GM19035 (cell line): ENCODE measurements around the gene NAPB.
"Not testable (repeated sequence)": the region's sequence is repeated elsewhere in the genome, so short reads cannot be mapped to it uniquely, and the experiment has no call there.

Experiments used
- ATAC-seq: cut with Tn5 transposase; IDR thresholded peaks from one replicate; pipeline ENCODE4 v1.9.1; 2021; ENCODE audit not compliant: unreplicated experiment

The NAPB gene

GRCh38 chr20:23420943-23421931, at the start of gene NAPB:
Gene NAPB, minus strand, starts transcription at chr20:23421488. Its CDS starts 86 bp downstream, at chr20:23421402.
- ATAC-seq: peak; percentile 95

DNA sequence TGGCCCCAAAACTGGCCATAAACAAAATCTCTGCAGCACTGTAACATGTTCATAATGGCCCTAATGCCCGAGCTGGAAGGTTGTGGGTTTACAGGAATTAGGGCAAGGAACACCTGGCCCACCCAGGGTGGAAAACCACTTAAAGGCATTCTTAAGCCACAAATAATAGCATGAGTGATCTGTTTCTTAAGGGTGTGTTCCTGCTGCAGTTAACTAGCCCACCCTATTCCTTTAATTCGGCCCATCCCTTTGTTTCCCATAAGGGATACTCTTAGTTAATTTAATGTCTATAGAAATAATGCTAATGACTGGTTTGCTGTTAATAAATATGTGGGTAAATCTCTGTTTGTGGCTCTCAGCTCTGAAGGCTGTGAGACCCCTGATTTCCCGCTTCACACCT, 45.7 kb upstream of the NAPB start:
- not testable (repeated sequence) for ATAC-seq

- ATAC-seq: no peak
Observed at GRCh38 chr20:23461180-23461579, 39.9 kb upstream of the NAPB start.

DNA sequence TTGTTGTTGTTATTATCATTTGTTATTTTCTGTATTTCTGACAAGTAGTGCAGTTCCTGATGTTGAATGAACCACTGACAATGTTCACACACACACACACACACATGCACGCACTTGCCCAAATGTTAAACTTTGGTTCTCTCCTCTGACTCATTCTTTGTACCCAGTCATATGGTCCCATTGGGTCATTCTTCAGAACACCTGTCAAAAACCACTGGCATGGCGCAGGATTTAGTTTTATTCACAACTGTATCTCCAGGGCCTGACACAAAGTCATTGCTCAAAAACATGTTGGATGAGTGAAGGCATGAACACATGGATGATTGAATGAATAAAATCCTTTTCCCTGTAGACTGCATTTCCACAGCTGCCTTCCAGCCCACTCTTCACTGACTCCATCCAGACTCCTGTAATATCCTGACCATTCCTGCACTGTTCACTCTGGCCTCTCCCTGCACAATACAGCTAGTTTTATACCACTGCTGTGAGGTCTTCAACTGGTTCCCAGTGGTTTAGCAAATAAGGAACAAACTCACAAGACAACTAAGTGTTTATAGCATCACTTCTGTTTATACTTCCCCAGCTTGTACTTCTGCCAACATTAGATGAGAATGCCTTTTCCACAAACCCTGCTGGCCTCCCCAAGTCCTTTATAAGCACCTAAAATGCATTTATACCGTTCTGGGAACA, 38.3 kb upstream of the NAPB start:
- ATAC-seq: no peak

GRCh38 chr20:23456873-23457272, 35.6 kb upstream of the NAPB start:
- ATAC-seq: no peak

- ATAC-seq: no peak
Observed at GRCh38 chr20:23456409-23456808, 35.1 kb upstream of the NAPB start.

DNA sequence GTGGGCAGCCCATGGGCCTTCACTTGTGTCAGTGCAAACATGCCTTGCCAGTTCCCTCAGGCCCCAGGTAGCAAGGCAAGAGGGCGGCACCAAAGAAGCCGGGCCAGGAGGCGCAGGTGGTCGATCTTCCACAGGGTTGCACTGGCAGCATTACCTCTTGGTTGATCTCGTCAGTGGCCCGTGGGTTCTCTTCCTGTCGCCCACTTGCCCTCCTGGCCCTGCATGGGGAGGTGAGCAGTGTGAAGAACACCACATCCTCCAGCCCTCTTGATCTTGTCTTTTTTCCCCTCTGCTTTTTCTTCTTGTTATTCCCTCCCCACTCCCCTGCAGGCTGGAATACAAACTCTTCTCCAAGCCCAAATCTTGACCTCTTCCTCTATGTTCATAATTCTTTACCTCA, 34.4 kb upstream of the NAPB start:
- ATAC-seq: no peak

GRCh38 chr20:23454816-23455215, 33.5 kb upstream of the NAPB start:
- ATAC-seq: no peak

DNA sequence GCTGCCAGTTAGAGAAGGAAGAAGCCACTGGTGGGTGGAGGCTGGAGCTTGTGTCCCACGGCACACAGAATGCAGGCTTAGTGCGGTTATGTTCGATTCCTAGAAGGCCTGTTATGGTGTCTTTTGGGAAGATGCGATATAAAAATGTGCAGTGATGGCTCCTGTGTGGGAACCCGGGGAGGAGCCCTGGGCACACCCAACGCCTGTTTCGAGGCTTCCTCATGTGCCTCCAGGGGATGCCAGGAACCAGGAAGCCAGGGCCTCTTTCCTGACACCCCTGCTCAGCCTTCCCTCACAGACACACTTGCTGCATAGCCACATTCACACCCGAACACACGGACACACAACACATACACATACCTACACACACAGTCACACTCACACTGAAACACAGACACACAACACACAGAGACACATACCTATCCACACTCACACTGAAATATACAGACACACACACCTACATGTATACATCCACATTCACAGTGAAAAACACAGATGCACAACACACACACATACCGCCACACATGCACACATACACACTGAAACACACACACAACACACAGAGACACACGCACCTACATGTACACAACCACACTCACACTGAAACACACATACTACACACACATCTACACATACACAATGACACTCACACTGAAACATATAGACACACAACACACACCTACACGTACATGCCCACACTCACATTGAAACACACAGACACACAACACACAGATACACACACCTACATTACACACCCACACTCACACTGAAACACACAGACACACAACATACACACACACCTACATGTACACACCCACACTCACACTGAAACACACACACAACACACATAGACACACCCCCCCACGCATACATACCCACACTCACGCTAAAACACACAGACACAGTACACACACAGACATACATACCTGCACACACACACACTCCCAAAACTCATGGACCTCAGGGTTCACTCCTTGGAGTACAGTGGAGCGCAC, 32.6 kb upstream of the NAPB start:
- no peak for ATAC-seq

- no peak for ATAC-seq
Observed at GRCh38 chr20:23452776-23453175, 31.5 kb upstream of the NAPB start, which contains the start of gene CST11. Gene CST11, minus strand, starts transcription at chr20:23452876. Its CDS starts 65 bp downstream, at chr20:23452811.

- no peak for ATAC-seq
Observed at GRCh38 chr20:23451956-23452487, 30.7 kb upstream of the NAPB start.

DNA sequence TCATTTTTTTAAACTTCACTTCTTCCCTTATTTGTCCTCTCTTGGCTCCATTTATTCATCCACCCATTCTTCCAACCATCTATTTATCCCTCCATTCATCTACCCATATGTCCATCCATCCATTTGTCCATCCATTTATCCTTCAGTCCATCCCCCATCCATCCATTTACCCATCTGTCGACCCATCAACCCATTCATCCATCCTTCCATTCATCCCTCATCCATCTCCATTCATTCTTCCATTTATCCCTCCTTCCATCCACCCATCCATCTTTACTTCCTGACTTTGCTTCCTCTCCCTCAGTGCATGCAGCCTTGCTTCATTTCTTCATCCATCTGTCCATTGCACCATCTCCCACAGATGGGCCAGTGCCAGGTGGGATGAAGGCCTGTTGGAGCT, 29.6 kb upstream of the NAPB start:
- ATAC-seq: no peak

DNA sequence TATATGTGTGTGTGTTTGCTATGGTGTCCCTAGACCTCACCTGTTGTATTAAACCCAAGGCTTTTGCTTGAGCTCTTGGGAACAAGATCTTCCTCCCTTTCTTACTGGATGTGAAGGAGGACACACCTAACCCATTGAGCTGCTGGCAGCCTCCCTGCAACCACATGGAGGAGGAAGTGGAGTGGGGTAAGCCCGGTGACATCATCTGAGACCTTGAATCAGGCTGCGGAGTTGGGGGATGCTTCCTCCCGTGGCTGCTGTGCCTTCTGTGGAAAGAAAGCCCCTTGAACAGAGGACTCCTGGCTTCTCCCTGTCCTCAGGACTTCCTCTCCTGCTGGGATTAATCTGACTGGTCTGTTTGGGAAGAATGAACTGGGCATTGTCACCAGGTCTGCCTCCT, 28.1 kb upstream of the NAPB start:
- ATAC-seq: no peak

DNA sequence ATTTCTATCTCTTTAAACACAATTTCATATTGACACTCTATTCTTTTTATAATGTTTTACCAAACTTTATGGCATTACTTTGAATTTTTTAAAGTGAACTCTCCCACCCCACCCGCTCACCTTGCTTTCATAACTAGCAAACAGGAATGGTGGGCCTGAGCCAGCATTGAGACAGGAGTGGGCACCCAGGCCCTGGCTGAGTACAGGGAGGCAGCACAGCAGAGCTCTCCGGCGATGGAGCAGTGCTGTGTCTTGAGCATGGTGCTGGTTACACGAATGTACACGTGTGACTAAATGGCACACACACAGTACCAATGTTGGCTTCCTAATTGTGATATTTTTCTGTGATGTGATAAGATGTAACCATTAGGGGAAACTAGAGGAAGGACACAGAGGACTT, 26.9 kb upstream of the NAPB start:
- no peak for ATAC-seq

GRCh38 chr20:23446505-23446904, 25.2 kb upstream of the NAPB start:
- peak; percentile 64 for ATAC-seq

GRCh38 chr20:23445596-23446217, 24.4 kb upstream of the NAPB start:
- no peak for ATAC-seq

GRCh38 chr20:23444859-23445258, 23.6 kb upstream of the NAPB start:
- no peak for ATAC-seq

DNA sequence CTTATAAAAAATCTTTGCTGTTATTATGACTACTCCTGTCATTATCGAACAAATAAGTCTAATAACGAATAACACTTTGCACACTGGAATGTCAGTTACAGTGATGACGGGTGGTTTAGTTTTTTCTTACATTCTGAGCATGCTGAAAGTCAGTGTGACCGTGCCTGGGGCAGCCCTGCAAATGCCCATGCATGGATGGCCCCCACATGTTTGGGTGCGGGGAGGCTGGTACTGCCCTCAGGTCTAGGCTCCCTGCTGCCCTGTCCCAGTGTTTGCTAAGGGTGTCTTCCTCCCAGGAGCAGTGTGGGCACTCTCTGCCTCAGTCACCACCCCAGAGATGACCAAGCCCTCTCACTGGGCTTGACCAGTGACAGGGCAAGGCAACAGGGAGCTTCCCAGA, 21.1 kb upstream of the NAPB start:
- ATAC-seq: no peak

DNA sequence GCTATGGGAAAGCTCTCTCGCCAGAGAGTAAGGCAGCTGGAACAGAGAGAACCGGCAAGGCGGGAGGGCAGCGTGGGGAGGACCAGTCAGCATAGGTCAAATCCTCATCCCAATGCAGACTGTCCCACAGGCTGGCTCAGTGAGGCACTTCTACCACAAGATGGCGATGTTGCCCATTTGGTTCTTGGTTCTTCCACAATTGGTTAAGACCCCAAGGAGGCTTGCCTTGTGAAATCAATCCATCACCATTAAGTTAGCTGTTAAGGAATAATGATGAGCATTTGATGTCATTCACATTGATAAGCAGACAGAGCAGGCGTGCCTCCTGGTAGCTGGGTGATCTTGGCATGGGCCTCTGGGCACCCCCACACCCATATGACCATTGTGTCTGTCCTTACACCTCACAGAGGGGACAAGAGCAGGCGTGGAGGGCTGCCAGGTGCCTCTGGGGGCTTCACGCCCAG, 20.6 kb upstream of the NAPB start:
- ATAC-seq: peak; percentile 77

DNA sequence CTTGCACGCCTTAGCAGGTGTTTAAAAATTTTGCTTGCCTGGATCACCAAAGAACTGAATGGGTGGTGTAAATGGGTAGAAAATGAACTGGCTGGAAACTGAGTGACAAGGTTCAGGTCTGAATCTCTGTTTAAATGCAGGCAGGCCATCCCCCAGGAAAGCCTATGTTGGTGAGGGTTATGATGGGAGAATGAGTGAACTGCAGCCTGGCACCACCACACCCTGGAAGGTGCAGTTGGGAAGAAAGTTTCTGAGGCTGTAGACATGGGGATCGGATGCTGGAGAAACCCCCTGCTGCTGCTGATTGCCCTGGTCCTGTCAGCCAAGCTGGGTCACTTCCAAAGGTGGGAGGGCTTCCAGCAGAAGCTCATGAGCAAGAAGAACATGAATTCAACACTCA, 18.7 kb upstream of the NAPB start:
- no peak for ATAC-seq
